GM12878 (cell line): ENCODE data around the gene ATL2. TPM values are rescaled to one million over a fixed set of nuclear protein-coding genes. Genes with fewer than 3 reads are reported as not detected.

Source experiments
- ASH2L ChIP-seq: fragments of 300-600, 200-600 bp; sonication (generic); IDR thresholded peaks from 2 replicates; pipeline ENCODE4 v1.6.1; 2017; ENCODE audit warnings: low read depth, mild to moderate bottlenecking, borderline replicate concordance
- ATF7 ChIP-seq: fragments of 450-650 bp; IDR thresholded peaks from 2 replicates; pipeline ENCODE4 v1.6.1; 2016; ENCODE audit warnings: low read depth, mild to moderate bottlenecking
- BACH1 ChIP-seq: fragments of 450-650 bp; IDR thresholded peaks from 2 replicates; pipeline ENCODE4 v1.6.1; 2017; ENCODE audit warnings: mild to moderate bottlenecking, borderline replicate concordance
- BRCA1 ChIP-seq: IDR thresholded peaks from 2 replicates; pipeline ENCODE4 v1.6.1; 2011; ENCODE audit warnings: low read depth, low read length, improper control_type of control experiment
- CBFB ChIP-seq: IDR thresholded peaks from 2 replicates; pipeline ENCODE4 v1.6.1; 2016; ENCODE audit warnings: antibody characterized with exemption, low read depth
- CBX3 ChIP-seq: fragments of 200-600 bp; sonication (generic); IDR thresholded peaks from 2 replicates; pipeline ENCODE4 v1.6.1; 2016; ENCODE audit warnings: low read depth, borderline replicate concordance
- EP300 ChIP-seq, 2 experiments: fragments of 150-350 bp in 1 of 2; IDR thresholded peaks; 2 replicates each; pipeline ENCODE4 v1.6.1; 2011 to 2012; ENCODE audit warnings: low read depth in 2 of 2, low read length in 2 of 2, borderline replicate concordance in 1 of 2, improper control_type of control experiment in 1 of 2, inconsistent platforms in 1 of 2; ENCODE audit not compliant: control insufficient read depth in 1 of 2
- FOXK2 ChIP-seq: fragments of 450-650 bp; IDR thresholded peaks from 2 replicates; pipeline ENCODE4 v1.6.1; 2017; ENCODE audit warnings: mild to moderate bottlenecking, moderate library complexity
- HDAC6 ChIP-seq: fragments of 200-600 bp; sonication (generic); IDR thresholded peaks from one replicate; pipeline ENCODE4 v1.8.0; 2017; ENCODE audit warnings: antibody characterized with exemption; ENCODE audit not compliant: unreplicated experiment
- IKZF2 ChIP-seq, 2 experiments: fragments of 450-650 bp; IDR thresholded peaks; 2 replicates each; pipeline ENCODE4 v1.6.1; 2017; ENCODE audit warnings: mild to moderate bottlenecking in 2 of 2, moderate library complexity in 2 of 2
- KLF5 ChIP-seq: fragments of 450-650 bp; IDR thresholded peaks from 2 replicates; pipeline ENCODE4 v1.6.1; 2014; ENCODE audit warnings: mild to moderate bottlenecking; ENCODE audit not compliant: partially characterized antibody
- LARP7 ChIP-seq: fragments of 450-650 bp; IDR thresholded peaks from 2 replicates; pipeline ENCODE4 v1.6.1; 2017; ENCODE audit warnings: mild to moderate bottlenecking
- MXI1 ChIP-seq: fragments of 150-350 bp; IDR thresholded peaks from 2 replicates; pipeline ENCODE4 v1.6.1; 2011; ENCODE audit warnings: low read depth, mild to moderate bottlenecking, inconsistent platforms, low read length, improper control_type of control experiment
- NFIC ChIP-seq: IDR thresholded peaks from 2 replicates; pipeline ENCODE4 v1.6.1; 2012; ENCODE audit warnings: low read depth, mild to moderate bottlenecking, inconsistent platforms, low read length, moderate library complexity
- NFYB ChIP-seq: IDR thresholded peaks from 2 replicates; pipeline ENCODE4 v1.6.1; 2011; ENCODE audit warnings: low read depth, mild to moderate bottlenecking, low read length, improper control_type of control experiment, moderate library complexity; ENCODE audit not compliant: insufficient read depth
- NR2C1 ChIP-seq: fragments of 450-650 bp; IDR thresholded peaks from 2 replicates; pipeline ENCODE4 v1.6.1; 2017; ENCODE audit warnings: antibody characterized with exemption, mild to moderate bottlenecking, moderate library complexity
- PAX5 ChIP-seq: IDR thresholded peaks from 2 replicates; pipeline ENCODE4 v1.6.1; 2011; ENCODE audit warnings: low read depth, low read length, borderline replicate concordance
- POU2F2 ChIP-seq: IDR thresholded peaks from 3 replicates; pipeline ENCODE4 v1.6.1; 2011; ENCODE audit warnings: low read depth, mild to moderate bottlenecking, low read length, borderline replicate concordance
- RUNX3 ChIP-seq: IDR thresholded peaks from 2 replicates; pipeline ENCODE4 v1.6.1; 2012; ENCODE audit warnings: low read length, inconsistent platforms
- SMAD5 ChIP-seq: IDR thresholded peaks from 2 replicates; pipeline ENCODE4 v1.6.1; 2016; ENCODE audit warnings: antibody characterized with exemption, low read depth
- SMC3 ChIP-seq: IDR thresholded peaks from 2 replicates; pipeline ENCODE4 v1.6.1; 2011; ENCODE audit warnings: low read length, improper control_type of control experiment, borderline replicate concordance
- ZNF217 ChIP-seq: fragments of 450-650 bp; IDR thresholded peaks from 2 replicates; pipeline ENCODE4 v1.6.1; 2017; ENCODE audit warnings: antibody characterized with exemption, mild to moderate bottlenecking
- ZNF24 ChIP-seq: fragments of 450-650 bp; IDR thresholded peaks from 2 replicates; pipeline ENCODE4 v1.6.1; 2017; ENCODE audit warnings: antibody characterized with exemption, mild to moderate bottlenecking
- polyA plus RNA-seq, 11 experiments: library from polyadenylated mRNA; depleted of rRNA in 4 of 11; unstranded in 6 of 11; stranded (reverse) in 5 of 11; fragments of >200 nt; fragmentation: Nextera tagmentation in 4 of 11; fragmentation: Illumina TruSeq in 1 of 11; extraction: Ambion mirVana in 4 of 11; extraction: Trizol in 1 of 11; gene quantifications; 1 replicate in 1 of 11; 2 replicates in 10 of 11; pipeline versions ENCODE4 v1.2.1 to v1.2.3, GENCODE V29; 2011 to 2016; ENCODE audit warnings: inconsistent platforms in 2 of 11, missing spikeins in 2 of 11, low read depth in 1 of 11
- total RNA-seq, 4 experiments: library from RNA; depleted of rRNA in 3 of 4; stranded (reverse); fragments of >200 nt in 3 of 4; fragmentation: Illumina TruSeq in 1 of 4; extraction: Trizol in 1 of 4; gene quantifications; 2 replicates each; pipeline versions ENCODE4 v1.2.1 to v1.2.3, GENCODE V29; 2013 to 2021
- TF ChIP-seq, protein P1 (sequence below): fragments of 150-350 bp; IDR thresholded peaks from 2 replicates; pipeline ENCODE4 v1.6.1; 2014; ENCODE audit warnings: mild to moderate bottlenecking, low read depth, low read length
- TF ChIP-seq, protein P2 (sequence below): fragments of 450-650 bp; formaldehyde crosslinking; IDR thresholded peaks from 2 replicates; pipeline ENCODE4 v1.4.0; 2020; ENCODE audit warnings: mild to moderate bottlenecking, moderate library complexity
- TF ChIP-seq, protein P3 (sequence below): IDR thresholded peaks from 2 replicates; pipeline ENCODE4 v1.6.1; 2012; ENCODE audit warnings: low read depth, low read length, improper control_type of control experiment

The ATL2 gene
- total and polyA plus RNA-seq, 10 of the 15 experiments (the other 5 are each of a cell fraction or from before 2014, with no cell fraction given): 8.6 to 51.5 (median 41.8) TPM

DNA sequence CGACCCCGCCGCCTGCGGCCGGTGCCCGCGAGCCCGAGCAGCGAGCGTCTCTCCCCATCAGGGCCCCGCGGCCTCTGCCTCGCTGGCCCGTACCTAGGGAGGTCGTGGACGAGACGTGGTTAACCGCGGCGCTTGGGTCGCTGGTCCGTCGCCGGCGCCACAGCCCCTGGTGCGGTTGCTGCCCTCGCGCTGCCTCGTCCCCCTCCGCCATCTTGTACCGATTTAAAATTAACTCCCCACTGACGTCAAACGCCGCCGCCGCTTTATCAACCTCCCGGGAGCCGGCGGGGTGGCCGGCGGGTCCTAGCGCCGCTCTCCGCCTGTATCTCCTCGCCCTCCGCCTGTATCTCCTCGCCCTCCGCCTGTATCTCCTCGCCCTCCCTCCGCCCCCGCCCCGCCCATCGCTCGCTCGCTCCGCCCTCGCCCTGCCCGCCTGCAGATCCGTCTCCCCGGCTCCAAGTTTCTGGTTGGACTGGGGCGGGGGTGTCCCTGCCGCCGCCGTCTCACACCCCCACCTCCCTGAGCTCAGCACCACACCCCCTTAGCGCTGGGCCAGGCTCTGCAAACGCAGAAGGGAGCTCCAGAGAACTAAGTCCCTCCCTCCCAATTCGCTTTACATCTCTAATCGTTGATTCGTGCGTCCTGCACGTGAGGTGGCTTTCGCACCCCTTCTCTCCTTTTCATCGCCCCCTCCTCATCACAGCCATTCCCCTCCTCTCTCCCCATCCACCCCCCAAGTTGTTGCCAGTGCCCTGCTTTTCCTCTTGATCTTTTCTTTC lies at the start of gene ATL2 (continued):
- no peak; a peak in 1 of 4 replicates for TF ChIP-seq EP300 (IDR thresholded peaks at IDR 0.05; ENCODE audit: borderline replicate concordance in 1 of 2, control insufficient read depth in 1 of 2, low read depth in 2 of 2, low read length in 2 of 2)
- no peak for TF ChIP-seq PAX5
- peak; percentile 71 for TF ChIP-seq ATF7
- TF ChIP-seq, protein P1, sequence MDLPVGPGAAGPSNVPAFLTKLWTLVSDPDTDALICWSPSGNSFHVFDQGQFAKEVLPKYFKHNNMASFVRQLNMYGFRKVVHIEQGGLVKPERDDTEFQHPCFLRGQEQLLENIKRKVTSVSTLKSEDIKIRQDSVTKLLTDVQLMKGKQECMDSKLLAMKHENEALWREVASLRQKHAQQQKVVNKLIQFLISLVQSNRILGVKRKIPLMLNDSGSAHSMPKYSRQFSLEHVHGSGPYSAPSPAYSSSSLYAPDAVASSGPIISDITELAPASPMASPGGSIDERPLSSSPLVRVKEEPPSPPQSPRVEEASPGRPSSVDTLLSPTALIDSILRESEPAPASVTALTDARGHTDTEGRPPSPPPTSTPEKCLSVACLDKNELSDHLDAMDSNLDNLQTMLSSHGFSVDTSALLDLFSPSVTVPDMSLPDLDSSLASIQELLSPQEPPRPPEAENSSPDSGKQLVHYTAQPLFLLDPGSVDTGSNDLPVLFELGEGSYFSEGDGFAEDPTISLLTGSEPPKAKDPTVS: no peak
- TF ChIP-seq BRCA1: no peak
- TF ChIP-seq NFIC: no peak
- TF ChIP-seq ZNF217: no peak; the same call in 1 of the 2 replicates
- TF ChIP-seq NFYB: 0 out of 2 replicates have a peak, but pooled peaks have one; percentile 30
- peak; percentile 67; the same call in 1 of the 2 replicates for TF ChIP-seq RUNX3
- 0 out of 2 replicates have a peak, but pooled peaks have one; percentile 28 for TF ChIP-seq SMAD5
- TF ChIP-seq NR2C1: no peak; the same call in 1 of the 2 replicates
- TF ChIP-seq FOXK2: peak; percentile 67
- peak; percentile 36; the same call in 1 of the 2 replicates for TF ChIP-seq LARP7
- no peak for TF ChIP-seq CBX3
- no peak for TF ChIP-seq HDAC6
- TF ChIP-seq CBFB: peak; percentile 77; the same call in 1 of the 2 replicates
- peak; percentile 46; the same call in 1 of the 3 replicates for TF ChIP-seq POU2F2
- TF ChIP-seq, protein P2, sequence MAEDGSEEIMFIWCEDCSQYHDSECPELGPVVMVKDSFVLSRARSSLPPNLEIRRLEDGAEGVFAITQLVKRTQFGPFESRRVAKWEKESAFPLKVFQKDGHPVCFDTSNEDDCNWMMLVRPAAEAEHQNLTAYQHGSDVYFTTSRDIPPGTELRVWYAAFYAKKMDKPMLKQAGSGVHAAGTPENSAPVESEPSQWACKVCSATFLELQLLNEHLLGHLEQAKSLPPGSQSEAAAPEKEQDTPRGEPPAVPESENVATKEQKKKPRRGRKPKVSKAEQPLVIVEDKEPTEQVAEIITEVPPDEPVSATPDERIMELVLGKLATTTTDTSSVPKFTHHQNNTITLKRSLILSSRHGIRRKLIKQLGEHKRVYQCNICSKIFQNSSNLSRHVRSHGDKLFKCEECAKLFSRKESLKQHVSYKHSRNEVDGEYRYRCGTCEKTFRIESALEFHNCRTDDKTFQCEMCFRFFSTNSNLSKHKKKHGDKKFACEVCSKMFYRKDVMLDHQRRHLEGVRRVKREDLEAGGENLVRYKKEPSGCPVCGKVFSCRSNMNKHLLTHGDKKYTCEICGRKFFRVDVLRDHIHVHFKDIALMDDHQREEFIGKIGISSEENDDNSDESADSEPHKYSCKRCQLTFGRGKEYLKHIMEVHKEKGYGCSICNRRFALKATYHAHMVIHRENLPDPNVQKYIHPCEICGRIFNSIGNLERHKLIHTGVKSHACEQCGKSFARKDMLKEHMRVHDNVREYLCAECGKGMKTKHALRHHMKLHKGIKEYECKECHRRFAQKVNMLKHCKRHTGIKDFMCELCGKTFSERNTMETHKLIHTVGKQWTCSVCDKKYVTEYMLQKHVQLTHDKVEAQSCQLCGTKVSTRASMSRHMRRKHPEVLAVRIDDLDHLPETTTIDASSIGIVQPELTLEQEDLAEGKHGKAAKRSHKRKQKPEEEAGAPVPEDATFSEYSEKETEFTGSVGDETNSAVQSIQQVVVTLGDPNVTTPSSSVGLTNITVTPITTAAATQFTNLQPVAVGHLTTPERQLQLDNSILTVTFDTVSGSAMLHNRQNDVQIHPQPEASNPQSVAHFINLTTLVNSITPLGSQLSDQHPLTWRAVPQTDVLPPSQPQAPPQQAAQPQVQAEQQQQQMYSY (CRISPR knock-in tag): no peak
- TF ChIP-seq SMC3: no peak
- TF ChIP-seq, protein P3, sequence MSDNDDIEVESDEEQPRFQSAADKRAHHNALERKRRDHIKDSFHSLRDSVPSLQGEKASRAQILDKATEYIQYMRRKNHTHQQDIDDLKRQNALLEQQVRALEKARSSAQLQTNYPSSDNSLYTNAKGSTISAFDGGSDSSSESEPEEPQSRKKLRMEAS: no peak; the same call in 1 of the 2 replicates
- TF ChIP-seq BACH1: no peak; the same call in 1 of the 2 replicates
- peak; percentile 12 for TF ChIP-seq KLF5
- TF ChIP-seq MXI1: no peak
- TF ChIP-seq IKZF2 (IDR thresholded peaks at IDR 0.05): no peak
- TF ChIP-seq ASH2L: no peak; the same call in 1 of the 2 replicates
- TF ChIP-seq ZNF24: no peak
